LNCAP (cell line): ENCODE data around the gene GRHPR.

Source experiments
- CTCF ChIP-seq: fragments of 450-650 bp; IDR thresholded peaks from 2 replicates; pipeline ENCODE4 v1.5.1; 2017; ENCODE audit warnings: mild to moderate bottlenecking

The GRHPR gene

DNA sequence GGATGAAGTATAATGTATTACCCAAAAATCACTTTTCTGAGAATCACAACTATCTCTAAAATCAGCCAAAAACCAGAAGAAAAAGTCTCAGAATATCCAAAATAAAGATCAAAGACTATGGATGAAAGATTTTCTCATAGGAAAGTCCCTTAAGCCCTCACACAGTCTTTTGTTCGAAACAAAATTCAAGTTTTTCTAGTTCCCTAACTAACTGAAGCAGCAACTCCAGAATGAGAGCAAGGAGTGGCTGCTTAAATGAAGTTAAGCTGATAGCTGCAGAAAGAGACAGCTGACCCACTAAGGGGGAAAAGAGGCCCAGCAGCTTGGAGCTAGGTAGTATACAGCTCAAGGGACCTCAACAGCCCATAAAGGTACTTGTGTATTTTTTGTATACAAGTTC, 34.3 kb downstream of the GRHPR start:
- TF ChIP-seq CTCF: no peak

GRCh38 chr9:37464006-37464405, 41.5 kb downstream of the GRHPR start:
- no peak for TF ChIP-seq CTCF

GRCh38 chr9:37464426-37465248, 42.1 kb downstream of the GRHPR start:
- no peak for TF ChIP-seq CTCF

DNA sequence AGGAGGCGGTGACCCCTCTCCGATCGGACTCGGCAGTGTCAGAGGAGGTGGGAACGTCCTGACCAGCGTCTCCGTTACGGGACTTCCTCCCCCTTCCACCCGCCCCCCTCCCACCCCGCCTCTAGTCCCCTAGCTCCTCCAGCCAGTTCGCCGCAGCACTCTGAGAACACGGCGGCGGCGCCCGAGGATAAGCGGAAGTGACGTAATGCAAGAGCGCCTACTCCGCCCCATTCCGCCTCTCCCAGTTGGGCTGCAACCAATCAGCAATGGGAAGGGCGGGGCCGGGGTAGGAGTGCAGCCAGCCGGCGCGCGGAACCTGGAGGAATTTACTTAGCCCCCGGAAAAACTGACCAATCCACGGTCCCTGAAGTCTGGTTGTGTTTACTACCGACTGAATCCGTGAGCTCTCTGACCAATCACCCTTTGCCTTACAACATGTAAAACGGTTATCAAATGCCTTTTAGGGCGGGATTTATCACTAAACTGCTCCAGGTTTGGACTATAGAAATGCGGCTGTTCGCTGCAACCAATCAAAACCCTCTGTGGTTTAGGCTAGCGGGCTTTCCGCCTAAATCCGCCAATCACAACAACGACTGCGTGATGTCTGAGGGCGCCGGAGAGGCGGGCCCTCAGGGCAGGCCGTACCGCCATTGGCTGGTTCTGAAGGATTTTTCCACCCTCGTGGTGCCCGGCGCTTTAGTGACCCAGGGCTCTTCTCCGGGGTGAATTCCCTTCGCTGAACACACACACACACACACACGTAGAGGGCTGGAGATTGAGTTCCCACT, 42.9 kb downstream of the GRHPR start, which contains the start of gene ZBTB5:
Gene ZBTB5 (minus strand): TSS at position 202 of the 788 bp plus-strand sequence. CDS start 22,899 bp downstream, outside the sequence.
- TF ChIP-seq CTCF: no peak

DNA sequence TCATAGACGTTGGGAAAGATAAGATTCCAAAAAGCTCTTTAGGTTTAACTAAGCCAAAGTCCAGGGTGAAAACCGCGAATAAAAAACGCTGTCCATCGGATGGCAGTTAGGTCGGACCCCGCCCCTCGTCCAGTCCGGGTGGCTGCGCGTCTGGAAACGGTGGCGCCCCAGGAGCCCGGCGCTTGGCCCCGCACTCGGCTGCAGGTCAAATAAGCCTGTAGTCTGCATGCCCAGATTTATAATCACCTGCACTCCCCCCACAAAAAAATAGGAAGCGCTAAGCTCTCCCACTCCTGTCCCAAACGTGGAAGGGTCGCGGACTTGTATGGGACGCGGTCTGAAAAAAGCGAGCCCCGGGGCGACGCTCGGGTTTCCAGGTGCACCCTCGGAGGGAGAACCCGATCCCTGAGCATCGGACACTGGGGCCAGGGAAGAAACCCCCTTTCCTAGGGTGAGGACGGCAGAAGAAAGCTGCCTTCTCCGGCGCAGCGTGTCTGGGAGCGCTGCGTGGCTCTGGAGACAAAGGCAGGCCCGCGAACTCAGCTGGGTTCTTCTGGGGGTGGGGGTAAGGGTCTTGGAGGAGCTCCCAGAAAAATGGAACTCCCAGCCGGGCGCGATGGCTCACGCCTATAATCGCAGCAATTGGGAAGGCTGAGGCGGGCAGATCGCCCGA, 43.7 kb downstream of the GRHPR start:
- TF ChIP-seq CTCF: no peak

- TF ChIP-seq CTCF: no peak
These were observed 46.1 kb downstream of the GRHPR start for GRCh38 chr9:37468620-37469019.

GRCh38 chr9:37471942-37472684, 49.6 kb downstream of the GRHPR start:
- TF ChIP-seq CTCF: no peak
